OCI-LY7 (cell line): ENCODE data around the gene CHST10.

Experiments used
- EZH2phosphoT487 ChIP-seq: fragments of 200-600 bp; sonication (generic); IDR thresholded peaks from 2 replicates; pipeline ENCODE4 v1.6.1; 2018; ENCODE audit warnings: low read depth, borderline replicate concordance, mild to moderate bottlenecking, mixed run types, antibody characterized with exemption, low read length, moderate library complexity, mixed read lengths
- TF ChIP-seq, protein P1 (sequence below): fragments of 200-600 bp; sonication (generic); conservative IDR thresholded peaks from 2 replicates; pipeline ENCODE4 v1.5.1; 2014; ENCODE audit warnings: mild to moderate bottlenecking, antibody characterized with exemption, low read length, moderate library complexity, mixed read lengths

GRCh38 chr2:100422320-100423055 is 5.0 kb upstream of the CHST10 start:
- TF ChIP-seq, protein P1, sequence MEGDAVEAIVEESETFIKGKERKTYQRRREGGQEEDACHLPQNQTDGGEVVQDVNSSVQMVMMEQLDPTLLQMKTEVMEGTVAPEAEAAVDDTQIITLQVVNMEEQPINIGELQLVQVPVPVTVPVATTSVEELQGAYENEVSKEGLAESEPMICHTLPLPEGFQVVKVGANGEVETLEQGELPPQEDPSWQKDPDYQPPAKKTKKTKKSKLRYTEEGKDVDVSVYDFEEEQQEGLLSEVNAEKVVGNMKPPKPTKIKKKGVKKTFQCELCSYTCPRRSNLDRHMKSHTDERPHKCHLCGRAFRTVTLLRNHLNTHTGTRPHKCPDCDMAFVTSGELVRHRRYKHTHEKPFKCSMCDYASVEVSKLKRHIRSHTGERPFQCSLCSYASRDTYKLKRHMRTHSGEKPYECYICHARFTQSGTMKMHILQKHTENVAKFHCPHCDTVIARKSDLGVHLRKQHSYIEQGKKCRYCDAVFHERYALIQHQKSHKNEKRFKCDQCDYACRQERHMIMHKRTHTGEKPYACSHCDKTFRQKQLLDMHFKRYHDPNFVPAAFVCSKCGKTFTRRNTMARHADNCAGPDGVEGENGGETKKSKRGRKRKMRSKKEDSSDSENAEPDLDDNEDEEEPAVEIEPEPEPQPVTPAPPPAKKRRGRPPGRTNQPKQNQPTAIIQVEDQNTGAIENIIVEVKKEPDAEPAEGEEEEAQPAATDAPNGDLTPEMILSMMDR, result peak; percentile 24; the same call in 1 of the 2 replicates
- TF ChIP-seq EZH2phosphoT487, result no peak
